IPS-18c (cell line): Measurements from ENCODE around the gene CAMSAP3.

ENCODE experiments used
- H3K4me3 ChIP-seq: 2 replicates; pipeline ENCODE4 v1.7.0; 2013; ENCODE audit warnings: low read depth, mild to moderate bottlenecking, low read length, moderate library complexity; ENCODE audit not compliant: insufficient read depth
- H3K9me3 ChIP-seq: one replicate; pipeline ENCODE4 v1.6.1; 2013; ENCODE audit warnings: mild to moderate bottlenecking, low read length, moderate library complexity; ENCODE audit not compliant: control insufficient read depth, insufficient read depth

CAMSAP3 gene

DNA sequence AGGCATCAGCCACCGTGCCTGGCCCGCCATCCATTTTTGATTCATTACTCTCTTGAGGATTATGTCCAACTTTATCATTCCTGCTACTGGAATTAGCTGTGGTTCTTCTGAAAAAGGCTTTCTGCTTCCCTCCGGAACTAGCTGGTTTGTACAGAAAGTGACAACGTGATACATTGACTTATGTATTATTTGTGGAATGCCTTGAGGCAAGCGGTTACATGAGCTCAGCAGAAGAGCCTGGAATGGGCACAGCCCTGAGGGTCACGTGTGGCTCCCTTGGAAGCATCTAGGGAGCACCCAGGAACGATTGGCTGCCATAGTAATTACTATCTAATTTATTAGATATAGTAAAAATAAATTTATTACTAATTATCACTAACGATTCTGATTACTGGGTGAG is 58.7 kb downstream of the CAMSAP3 start:
- Histone ChIP-seq H3K9me3 (peaks cover 2% of the 10 kb centered on the region), H3K4me3 (no peak overlapping the region)

- no peak overlapping the region for H3K4me3 ChIP-seq
- H3K9me3 ChIP-seq = peaks cover 2% of the 10 kb centered on the region
These were observed 59.9 kb downstream of the CAMSAP3 start for GRCh38 chr19:7655581-7655980.

- peaks cover 2% of the 10 kb centered on the region for H3K9me3 ChIP-seq
- no peak overlapping the region for H3K4me3 ChIP-seq
These were observed 61.6 kb downstream of the CAMSAP3 start for GRCh38 chr19:7657131-7657751.

DNA sequence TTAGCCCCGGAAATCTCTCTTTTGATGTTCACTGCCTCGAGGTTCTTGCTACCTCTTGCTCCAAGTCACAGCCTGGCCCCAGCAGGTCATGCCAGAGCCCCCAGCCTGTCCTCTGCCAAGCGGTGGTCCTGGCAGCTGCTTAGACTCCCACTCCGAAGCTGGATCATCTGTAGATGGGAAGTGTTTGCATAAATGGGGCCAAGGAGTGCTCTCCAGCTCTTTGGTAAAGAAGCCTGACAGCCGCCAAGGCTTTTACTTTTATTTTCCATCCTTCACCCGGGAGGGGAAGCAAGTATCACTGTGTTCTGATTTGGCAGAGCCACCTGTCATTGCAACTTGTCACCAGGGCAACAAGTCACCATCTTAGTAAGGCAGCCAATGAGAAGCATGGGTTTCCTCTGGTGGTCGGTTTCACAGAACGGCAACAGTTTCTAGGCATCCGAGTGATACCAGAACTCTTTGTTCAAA is 62.6 kb downstream of the CAMSAP3 start:
- Histone ChIP-seq H3K4me3 (no peak overlapping the region), H3K9me3 (no peaks in the 10 kb centered on the region)

DNA sequence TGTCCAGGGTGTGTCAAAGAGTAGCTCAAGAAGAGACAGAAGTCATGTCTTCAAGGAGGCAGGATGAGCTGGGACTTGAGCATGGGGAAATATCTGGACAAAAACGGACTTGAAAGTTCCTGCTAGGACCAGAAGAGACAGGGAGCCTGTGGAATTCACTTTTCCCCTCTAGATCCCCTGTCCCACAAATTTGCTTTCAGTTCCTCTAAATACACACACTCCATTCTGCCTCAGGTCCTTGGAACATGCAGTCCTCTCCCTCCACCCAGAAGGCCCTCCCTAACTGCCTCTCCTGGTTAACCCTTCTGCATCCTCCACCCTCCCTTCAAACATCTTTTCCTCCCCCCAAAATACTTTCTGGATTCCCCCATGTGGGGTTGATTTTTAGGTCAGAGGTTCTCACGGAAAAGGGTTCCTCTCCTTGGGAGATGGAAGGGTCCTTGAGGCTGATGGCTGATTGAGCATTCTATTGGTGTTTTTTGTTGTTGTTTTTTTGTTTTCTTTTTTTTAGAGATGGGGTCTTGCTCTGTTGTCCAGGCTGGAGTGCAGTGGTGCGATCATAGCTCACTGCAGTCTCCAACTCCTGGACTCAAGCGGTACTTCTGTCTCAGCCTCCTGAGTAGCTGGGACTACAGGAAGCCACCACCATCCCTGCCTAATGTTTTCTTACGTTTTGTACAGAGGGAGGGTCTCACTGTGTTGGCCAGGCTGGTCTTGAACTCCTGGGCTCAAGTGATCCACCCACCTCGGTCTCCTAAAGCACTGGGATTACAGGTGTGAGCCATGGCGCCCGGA is 66.3 kb downstream of the CAMSAP3 start:
- Histone ChIP-seq H3K9me3 (no peaks in the 10 kb centered on the region), H3K4me3 (no peak overlapping the region)

- Histone ChIP-seq H3K4me3 (no peak overlapping the region), H3K9me3 (no peaks in the 10 kb centered on the region)
These were observed 67.0 kb downstream of the CAMSAP3 start for GRCh38 chr19:7662657-7663056.

DNA sequence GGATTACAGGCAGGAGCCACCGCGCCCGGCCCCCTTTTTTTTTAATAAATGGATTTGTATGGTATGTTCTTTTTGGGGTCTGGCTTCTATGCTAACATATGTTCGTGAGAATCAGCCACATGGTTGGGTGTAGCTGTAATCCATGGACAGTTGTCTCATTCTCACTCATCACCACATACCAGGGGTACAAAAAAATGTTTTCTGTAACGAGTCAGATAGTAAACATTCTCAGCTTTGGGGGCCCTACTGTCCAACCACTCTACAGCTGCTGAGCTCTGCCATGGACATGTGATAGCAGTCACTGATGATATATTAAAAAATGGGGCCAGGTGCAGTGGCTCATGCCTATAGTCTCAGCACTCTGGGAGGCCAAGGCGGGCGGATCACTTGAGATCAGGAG is 68.0 kb downstream of the CAMSAP3 start:
- H3K4me3 ChIP-seq = no peak overlapping the region
- no peaks in the 10 kb centered on the region for H3K9me3 ChIP-seq

- H3K4me3 ChIP-seq = no peak overlapping the region
- H3K9me3 ChIP-seq = no peaks in the 10 kb centered on the region
These were observed 69.4 kb downstream of the CAMSAP3 start for GRCh38 chr19:7665076-7665475.
